ENCODE measurements around the gene IQGAP1.
"Not testable (repeated sequence)": the region's sequence is repeated elsewhere in the genome, so short reads cannot be mapped to it uniquely, and the experiment has no call there.

Gene IQGAP1

DNA sequence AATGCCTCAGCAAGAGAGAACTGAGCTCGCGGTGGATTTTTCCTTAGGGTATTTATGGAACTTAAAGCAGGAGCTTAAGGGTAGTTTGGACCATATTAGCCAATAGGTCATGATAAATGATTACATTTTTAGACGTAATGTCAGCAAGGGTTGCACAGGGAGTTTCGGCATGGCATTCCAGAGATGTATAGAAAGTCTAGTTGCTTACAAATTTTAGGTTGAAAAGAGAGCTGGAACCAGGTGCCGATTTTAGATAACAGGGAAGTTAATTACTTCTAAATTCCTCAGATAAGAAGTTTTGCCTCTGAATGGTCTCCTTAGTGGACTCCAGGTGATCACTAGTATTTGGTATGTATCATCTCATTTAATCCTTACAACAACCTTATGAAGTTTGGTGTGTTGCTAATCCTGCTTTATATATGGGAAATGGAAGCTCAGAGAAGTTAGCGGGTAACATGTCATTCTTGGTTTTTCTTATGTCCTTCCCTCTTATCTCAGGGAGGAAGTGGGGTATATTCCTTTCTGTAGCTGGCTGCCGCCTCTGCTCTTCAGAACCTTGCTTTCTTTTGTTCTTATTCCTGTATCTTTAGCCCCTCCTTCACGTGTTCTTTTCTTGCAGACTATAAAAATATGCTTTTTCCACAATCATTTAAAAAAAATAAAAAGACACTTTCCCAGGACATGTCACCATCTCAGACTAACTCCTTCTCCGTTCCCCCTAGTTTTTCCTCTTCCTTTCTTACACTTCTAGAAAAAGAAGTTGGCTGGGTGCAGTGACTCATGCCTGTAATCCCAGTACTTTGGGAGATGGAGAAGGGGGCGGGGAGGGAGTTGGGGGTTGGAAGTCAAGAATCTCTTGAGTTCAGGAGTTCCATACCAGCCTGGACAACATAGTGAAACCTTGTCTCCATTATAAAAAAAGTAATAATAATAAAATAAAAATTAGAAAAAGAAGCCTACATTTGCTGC is 25.7 kb downstream of the IQGAP1 start:
- H3K9me3 ChIP-seq (ENCODE audit: control insufficient read depth, low read length): no peaks in the 10 kb centered on the region
- peaks cover 29% of the 10 kb centered on the region for H3K4me1 ChIP-seq (ENCODE audit: control insufficient read depth, insufficient read depth, low read length)
- no peak overlapping the region for H3K4me3 ChIP-seq (ENCODE audit: low read length)
- H3K27me3 ChIP-seq (ENCODE audit: control insufficient read depth, insufficient read depth, low read length): no peaks in the 10 kb centered on the region
- no peak overlapping the region for H3K9ac ChIP-seq (ENCODE audit: low read length)
- H3K36me3 ChIP-seq (ENCODE audit: control insufficient read depth, insufficient read depth, low read length): no peaks in the 10 kb centered on the region

DNA sequence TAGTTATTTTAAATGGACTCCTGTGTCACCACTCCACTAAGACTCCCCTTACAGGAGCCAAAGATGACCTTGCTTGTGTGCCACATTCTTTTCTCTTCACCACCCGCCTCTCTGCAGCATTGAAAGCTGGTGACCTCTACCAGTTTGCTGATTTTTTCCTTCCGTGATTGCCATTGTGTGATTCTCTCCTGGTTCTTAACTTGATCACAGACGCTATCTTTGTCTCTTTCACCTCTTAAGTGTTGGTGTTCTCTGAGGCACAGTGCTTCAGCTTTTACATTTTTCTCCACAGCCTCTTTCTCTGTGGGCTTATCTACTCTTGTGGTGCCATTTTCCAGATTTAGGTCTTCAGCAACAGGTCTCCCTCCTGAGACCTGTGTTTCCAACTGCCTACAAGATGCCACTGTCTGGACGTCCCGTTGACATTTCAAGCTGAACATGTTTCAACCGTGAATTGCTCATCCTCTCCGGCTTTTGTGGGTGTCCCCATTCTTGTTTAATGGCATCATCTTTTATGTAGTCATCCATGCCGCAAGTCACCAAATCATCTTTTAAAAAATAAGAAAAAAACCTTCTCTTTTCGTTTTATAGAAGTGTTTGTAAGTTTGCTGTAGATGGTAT is 26.5 kb downstream of the IQGAP1 start:
- H3K9ac ChIP-seq (ENCODE audit: low read length): no peak overlapping the region
- peaks cover 32% of the 10 kb centered on the region for H3K4me1 ChIP-seq (ENCODE audit: control insufficient read depth, insufficient read depth, low read length)
- H3K36me3 ChIP-seq (ENCODE audit: control insufficient read depth, insufficient read depth, low read length): no peaks in the 10 kb centered on the region
- no peaks in the 10 kb centered on the region for H3K9me3 ChIP-seq (ENCODE audit: control insufficient read depth, low read length)
- H3K4me3 ChIP-seq (ENCODE audit: low read length): no peak overlapping the region
- no peaks in the 10 kb centered on the region for H3K27me3 ChIP-seq (ENCODE audit: control insufficient read depth, insufficient read depth, low read length)

DNA sequence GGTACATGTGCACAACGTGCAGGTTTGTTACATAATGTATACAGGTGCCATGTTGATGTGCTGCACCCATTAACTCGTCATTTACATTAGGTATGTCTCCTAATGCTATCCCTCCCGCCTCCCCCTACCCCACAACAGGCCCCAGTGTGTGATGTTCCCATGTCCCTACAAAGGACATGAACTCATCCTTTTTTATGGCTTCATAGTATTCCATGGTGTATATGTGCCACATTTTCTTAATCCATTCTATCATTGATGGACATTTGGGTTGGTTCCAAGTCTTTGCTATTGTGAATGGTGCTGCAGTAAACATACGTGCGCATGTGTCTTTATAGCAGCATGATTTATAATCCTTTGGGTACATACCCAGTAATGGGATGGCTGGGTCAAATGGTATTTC is 28.0 kb downstream of the IQGAP1 start:
- H3K4me1 ChIP-seq (ENCODE audit: control insufficient read depth, insufficient read depth, low read length): peaks cover 37% of the 10 kb centered on the region
- H3K27me3 ChIP-seq (ENCODE audit: control insufficient read depth, insufficient read depth, low read length); H3K9me3 ChIP-seq (ENCODE audit: control insufficient read depth, low read length); H3K36me3 ChIP-seq (ENCODE audit: control insufficient read depth, insufficient read depth, low read length); H3K9ac ChIP-seq (ENCODE audit: low read length); H3K4me3 ChIP-seq (ENCODE audit: low read length): not testable (repeated sequence)

DNA sequence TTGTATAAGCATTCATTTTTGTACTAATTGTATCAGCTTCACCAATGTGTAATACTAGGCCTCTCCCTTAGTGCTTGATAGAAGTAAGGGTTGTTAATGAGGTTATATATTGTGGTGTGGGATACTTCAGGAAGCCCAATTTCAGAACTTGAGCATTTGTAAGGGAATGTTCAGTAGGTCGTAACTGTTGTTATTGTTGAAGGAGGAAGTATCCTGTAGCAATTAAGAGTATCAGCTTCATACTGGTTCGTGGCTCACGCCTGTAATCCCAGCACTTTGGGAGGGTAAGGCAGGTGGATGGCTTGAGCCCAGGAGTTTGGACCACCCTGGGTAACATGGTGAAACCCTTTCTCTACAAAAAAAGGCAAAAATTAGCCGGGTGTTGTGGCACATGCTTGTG is 30.6 kb downstream of the IQGAP1 start:
- H3K4me3 ChIP-seq (ENCODE audit: low read length): no peak overlapping the region
- H3K36me3 ChIP-seq (ENCODE audit: control insufficient read depth, insufficient read depth, low read length): no peaks in the 10 kb centered on the region
- no peak overlapping the region for H3K9ac ChIP-seq (ENCODE audit: low read length)
- no peaks in the 10 kb centered on the region for H3K9me3 ChIP-seq (ENCODE audit: control insufficient read depth, low read length)
- no peaks in the 10 kb centered on the region for H3K27me3 ChIP-seq (ENCODE audit: control insufficient read depth, insufficient read depth, low read length)
- H3K4me1 ChIP-seq (ENCODE audit: control insufficient read depth, insufficient read depth, low read length): peaks cover 41% of the 10 kb centered on the region

DNA sequence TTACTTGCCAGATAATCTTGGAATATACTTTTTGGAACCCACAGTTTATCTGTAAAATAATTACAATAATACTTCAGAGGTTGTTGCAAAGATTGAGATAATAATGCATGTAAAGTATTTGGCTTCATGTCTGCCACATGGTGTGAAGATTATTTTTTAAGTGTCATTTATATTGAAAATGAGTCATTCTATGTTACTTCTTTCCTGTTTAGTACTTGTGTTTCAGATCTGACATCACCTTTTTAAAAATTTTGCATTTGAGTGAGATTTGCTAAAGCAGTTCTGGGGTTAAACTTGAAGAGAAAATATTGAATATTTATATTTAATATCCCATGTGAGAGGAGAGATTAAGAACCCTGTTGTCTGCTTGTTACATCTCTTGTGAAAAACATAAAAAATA is 31.2 kb downstream of the IQGAP1 start:
- H3K9ac ChIP-seq (ENCODE audit: low read length): no peak overlapping the region
- H3K27me3 ChIP-seq (ENCODE audit: control insufficient read depth, insufficient read depth, low read length): no peaks in the 10 kb centered on the region
- H3K4me1 ChIP-seq (ENCODE audit: control insufficient read depth, insufficient read depth, low read length): peaks cover 37% of the 10 kb centered on the region
- no peak overlapping the region for H3K4me3 ChIP-seq (ENCODE audit: low read length)
- H3K9me3 ChIP-seq (ENCODE audit: control insufficient read depth, low read length): no peaks in the 10 kb centered on the region
- no peaks in the 10 kb centered on the region for H3K36me3 ChIP-seq (ENCODE audit: control insufficient read depth, insufficient read depth, low read length)

DNA sequence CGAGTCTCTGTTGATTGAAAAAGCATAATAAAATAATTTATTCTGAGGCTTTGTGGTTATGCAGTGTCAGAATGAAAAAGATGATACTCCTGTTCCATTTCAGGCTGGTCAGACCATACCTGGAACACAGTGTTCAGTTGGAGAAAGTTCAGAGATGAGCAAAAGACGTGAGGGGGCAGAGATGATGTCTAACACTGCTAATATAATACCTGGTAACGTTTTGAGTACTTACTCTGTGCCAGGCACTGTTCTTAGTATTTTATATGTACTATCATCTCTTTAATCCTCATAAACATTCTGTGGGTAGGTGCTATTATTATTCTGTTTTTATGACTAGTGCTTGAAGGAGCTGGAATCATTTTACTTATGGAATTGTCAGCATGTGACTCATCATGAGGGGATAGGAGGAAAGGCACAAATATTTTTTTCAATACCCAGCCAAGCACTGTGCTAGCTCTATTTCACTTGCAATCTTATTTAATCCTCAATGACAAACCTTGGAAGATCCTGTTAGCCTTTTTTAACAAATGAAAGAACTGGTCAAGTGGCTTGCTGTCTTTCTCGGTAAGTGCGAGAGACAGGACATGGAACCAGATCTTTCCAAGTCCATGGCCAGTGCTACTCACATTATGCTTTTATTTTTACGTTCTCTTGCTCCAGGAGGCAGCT is 31.8 kb downstream of the IQGAP1 start:
- H3K27me3 ChIP-seq (ENCODE audit: control insufficient read depth, insufficient read depth, low read length): no peaks in the 10 kb centered on the region
- no peaks in the 10 kb centered on the region for H3K9me3 ChIP-seq (ENCODE audit: control insufficient read depth, low read length)
- H3K36me3 ChIP-seq (ENCODE audit: control insufficient read depth, insufficient read depth, low read length): no peaks in the 10 kb centered on the region
- no peak overlapping the region for H3K9ac ChIP-seq (ENCODE audit: low read length)
- H3K4me1 ChIP-seq (ENCODE audit: control insufficient read depth, insufficient read depth, low read length): peaks cover 31% of the 10 kb centered on the region
- no peak overlapping the region for H3K4me3 ChIP-seq (ENCODE audit: low read length)

DNA sequence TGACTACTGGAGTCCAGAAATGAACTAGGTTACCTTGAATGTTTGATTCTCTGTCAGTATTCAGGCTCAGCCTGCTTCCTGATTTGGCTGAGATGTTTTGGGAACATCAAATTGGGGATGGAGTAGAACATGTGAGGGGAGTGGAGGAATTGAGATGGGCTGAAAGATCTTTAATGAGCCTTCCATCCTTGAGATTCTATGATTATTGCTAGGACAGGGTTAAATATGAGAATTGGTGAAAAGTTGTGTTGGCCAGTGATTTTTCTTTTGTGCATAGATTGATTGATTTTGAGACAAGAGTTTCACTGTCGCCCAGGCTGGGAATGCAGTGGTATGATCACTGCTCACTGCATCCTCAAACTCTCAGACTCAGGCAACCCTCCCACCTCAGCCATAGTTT is 32.4 kb downstream of the IQGAP1 start:
- Histone ChIP-seq H3K27me3 (ENCODE audit: control insufficient read depth, insufficient read depth, low read length) (no peaks in the 10 kb centered on the region), H3K4me3 (ENCODE audit: low read length) (no peak overlapping the region), H3K4me1 (ENCODE audit: control insufficient read depth, insufficient read depth, low read length) (peaks cover 31% of the 10 kb centered on the region), H3K9ac (ENCODE audit: low read length) (no peak overlapping the region), H3K9me3 (ENCODE audit: control insufficient read depth, low read length) (no peaks in the 10 kb centered on the region), H3K36me3 (ENCODE audit: control insufficient read depth, insufficient read depth, low read length) (no peaks in the 10 kb centered on the region)

DNA sequence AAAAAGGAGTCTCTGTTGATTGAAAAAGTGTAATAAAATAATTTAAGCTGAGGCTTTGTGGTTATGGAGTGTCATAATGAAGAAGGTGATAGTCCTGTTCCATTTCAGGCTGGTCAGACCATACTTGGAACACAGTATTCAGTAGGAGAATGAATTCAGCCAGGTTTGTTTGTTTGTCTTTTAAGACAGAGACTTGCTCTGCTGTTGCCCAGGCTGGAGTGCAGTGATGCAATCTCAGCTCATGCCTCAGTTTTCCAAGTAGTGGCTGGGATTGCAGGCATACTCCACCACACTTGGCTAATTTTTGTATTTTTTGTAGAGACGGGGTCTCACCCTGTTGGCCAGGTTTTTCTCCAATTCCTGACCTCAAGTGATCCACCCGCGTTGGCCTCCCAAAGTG is 33.5 kb downstream of the IQGAP1 start:
- Histone ChIP-seq H3K4me3 (ENCODE audit: low read length) (no peak overlapping the region), H3K4me1 (ENCODE audit: control insufficient read depth, insufficient read depth, low read length) (peaks cover 31% of the 10 kb centered on the region), H3K27me3 (ENCODE audit: control insufficient read depth, insufficient read depth, low read length) (no peaks in the 10 kb centered on the region), H3K9me3 (ENCODE audit: control insufficient read depth, low read length) (no peaks in the 10 kb centered on the region), H3K9ac (ENCODE audit: low read length) (no peak overlapping the region), H3K36me3 (ENCODE audit: control insufficient read depth, insufficient read depth, low read length) (no peaks in the 10 kb centered on the region)

DNA sequence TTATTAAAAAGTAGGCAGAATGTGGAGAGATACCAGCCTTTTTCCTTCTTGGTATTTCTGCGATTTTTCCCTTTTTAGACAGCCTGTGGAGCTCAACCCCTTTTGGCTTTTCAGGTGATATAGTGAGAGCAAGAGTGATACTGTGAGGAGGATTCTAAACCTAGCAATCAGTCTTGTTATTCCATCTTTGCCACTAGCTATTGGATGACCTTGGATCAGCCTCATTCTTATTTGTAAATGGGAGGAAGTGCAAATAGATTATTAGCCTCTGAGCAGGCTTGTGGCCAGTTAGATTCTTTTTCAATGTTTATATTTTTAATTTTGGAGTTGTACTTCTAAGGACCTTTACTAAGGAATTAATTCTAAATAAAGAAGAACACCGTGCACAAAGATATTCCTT is 34.0 kb downstream of the IQGAP1 start:
- no peak overlapping the region for H3K9ac ChIP-seq (ENCODE audit: low read length)
- H3K4me1 ChIP-seq (ENCODE audit: control insufficient read depth, insufficient read depth, low read length): peaks cover 31% of the 10 kb centered on the region
- H3K4me3 ChIP-seq (ENCODE audit: low read length): no peak overlapping the region
- no peaks in the 10 kb centered on the region for H3K9me3 ChIP-seq (ENCODE audit: control insufficient read depth, low read length)
- no peaks in the 10 kb centered on the region for H3K36me3 ChIP-seq (ENCODE audit: control insufficient read depth, insufficient read depth, low read length)
- H3K27me3 ChIP-seq (ENCODE audit: control insufficient read depth, insufficient read depth, low read length): no peaks in the 10 kb centered on the region

DNA sequence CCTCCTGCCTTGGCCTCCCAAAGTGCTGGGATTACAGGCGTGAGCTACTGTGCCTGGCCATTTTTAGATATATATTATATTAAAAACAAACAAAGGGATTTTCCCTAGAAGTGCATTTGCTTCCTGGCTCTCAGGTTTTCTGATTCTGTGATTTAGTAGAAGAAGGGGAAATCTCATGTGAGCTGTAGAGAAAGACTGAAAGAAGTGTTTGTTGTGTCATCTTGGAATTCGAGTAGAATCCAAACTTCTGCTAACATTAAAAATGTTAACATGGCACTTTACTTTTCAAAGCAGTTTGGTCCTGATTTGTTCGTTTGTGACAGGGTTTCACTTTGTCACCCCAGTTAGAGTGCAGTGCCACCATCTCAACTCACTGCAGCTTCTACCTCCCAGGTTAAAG is 34.9 kb downstream of the IQGAP1 start:
- H3K36me3 ChIP-seq (ENCODE audit: control insufficient read depth, insufficient read depth, low read length): no peaks in the 10 kb centered on the region
- H3K4me1 ChIP-seq (ENCODE audit: control insufficient read depth, insufficient read depth, low read length): peaks cover 31% of the 10 kb centered on the region
- no peak overlapping the region for H3K9ac ChIP-seq (ENCODE audit: low read length)
- no peak overlapping the region for H3K4me3 ChIP-seq (ENCODE audit: low read length)
- H3K27me3 ChIP-seq (ENCODE audit: control insufficient read depth, insufficient read depth, low read length): no peaks in the 10 kb centered on the region
- H3K9me3 ChIP-seq (ENCODE audit: control insufficient read depth, low read length): no peaks in the 10 kb centered on the region

DNA sequence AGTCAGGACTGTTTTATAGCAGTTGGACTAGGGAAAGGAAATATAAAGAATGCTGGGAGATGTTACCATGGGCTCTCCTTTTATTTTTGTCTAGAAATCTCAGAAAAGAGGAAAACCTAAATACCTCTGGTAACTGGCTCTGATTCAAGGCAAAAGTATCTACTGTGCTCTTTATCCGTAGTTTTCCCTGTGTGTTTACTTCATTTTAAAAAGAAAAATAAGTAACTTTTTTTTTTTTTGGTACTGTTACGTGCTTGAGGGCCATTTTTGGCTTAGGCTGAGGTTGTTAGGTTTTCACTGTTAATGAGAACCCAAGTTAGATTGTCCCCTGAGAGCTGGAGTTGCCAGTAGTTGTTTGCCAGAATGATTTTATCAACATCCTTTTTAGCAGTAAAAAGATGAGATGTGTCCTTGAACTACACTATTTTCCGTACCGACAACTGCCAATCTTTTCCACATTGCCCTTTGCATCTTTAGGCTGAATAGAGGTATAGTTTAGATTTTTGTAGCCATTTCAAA is 35.8 kb downstream of the IQGAP1 start:
- Histone ChIP-seq H3K9ac (ENCODE audit: low read length) (no peak overlapping the region), H3K4me1 (ENCODE audit: control insufficient read depth, insufficient read depth, low read length) (peaks cover 27% of the 10 kb centered on the region), H3K9me3 (ENCODE audit: control insufficient read depth, low read length) (no peaks in the 10 kb centered on the region), H3K36me3 (ENCODE audit: control insufficient read depth, insufficient read depth, low read length) (no peaks in the 10 kb centered on the region), H3K4me3 (ENCODE audit: low read length) (no peak overlapping the region), H3K27me3 (ENCODE audit: control insufficient read depth, insufficient read depth, low read length) (no peaks in the 10 kb centered on the region)
